K562 (cell line): ENCODE results near the gene CUL3. TPM values are rescaled to one million over a fixed set of nuclear protein-coding genes. Genes with fewer than 3 reads are reported as not detected.
"Not testable (repeated sequence)": the region's sequence is repeated elsewhere in the genome, so short reads cannot be mapped to it uniquely, and the experiment has no call there.

Experiments used
- ATAC-seq: fragments of 200-7000 bp; cut with Tn5 transposase; 3 replicates; pipeline ENCODE4 v1.9.1; 2020; ENCODE audit warnings: moderate library complexity
- BruUV-seq: library from RNA; stranded (reverse); fragments of 400-500 nt; replicated peaks from 2 replicates; lab custom pipeline; 2021; lab: Mats Ljungman, UMichigan
- CTCF ChIA-PET: fragments of 300-600 bp; formaldehyde crosslinking; extraction: SDS; loops from one replicate; lab custom pipeline; 2021; ENCODE audit warnings: low intra/inter-chr PET ratio; lab: Yijun Ruan, JAX
- POLR2A ChIA-PET: fragments of 300-600, 350-650 bp; sonication (Branson Sonifier 250); formaldehyde crosslinking; extraction: SDS; loops from one replicate; lab custom pipeline; 2021; ENCODE audit warnings: antibody characterized with exemption, inconsistent platforms; lab: Yijun Ruan, JAX
- DNase-seq, 4 experiments: peaks; one replicate each; pipeline versions ENCODE4 v3.0.0 to v3.0.0-alpha.2; 2011 to 2018; ENCODE audit warnings: low spot score in 3 of 4, mixed read lengths in 3 of 4; ENCODE audit errors: extremely low read depth in 1 of 4
- FAIRE-seq: peaks from 2 replicates; lab custom pipeline; 2011; peaks lifted over from hg19 to GRCh38; lab: Jason Lieb, UNC
- H2AFZ ChIP-seq: 2 replicates; pipeline ENCODE4 v1.6.0; 2011; ENCODE audit warnings: low read depth, low read length, control low read depth, inconsistent platforms
- H3K27ac ChIP-seq: fragments of 200-600 bp; 3 replicates; pipeline ENCODE4 v1.8.0; 2011; ENCODE audit warnings: low read depth, mild to moderate bottlenecking, control low read depth, inconsistent platforms, low read length, moderate library complexity, mixed read lengths; ENCODE audit errors: extremely low read depth
- H3K27me3 ChIP-seq, 2 experiments: fragments of 300-600 bp in 1 of 2; 2 replicates in 1 of 2; 3 replicates in 1 of 2; pipeline versions ENCODE4 v1.6.0 to v1.8.0; 2011; ENCODE audit warnings: inconsistent platforms in 2 of 2, low read length in 2 of 2, mild to moderate bottlenecking in 1 of 2, mixed read lengths in 1 of 2, moderate library complexity in 1 of 2; ENCODE audit not compliant: control insufficient read depth in 2 of 2, insufficient read depth in 2 of 2
- H3K36me3 ChIP-seq: fragments of 300-600 bp; 3 replicates; pipeline ENCODE4 v1.8.0; 2011; ENCODE audit warnings: mild to moderate bottlenecking, low read length, inconsistent platforms; ENCODE audit not compliant: control insufficient read depth, insufficient read depth
- H3K4me1 ChIP-seq, 2 experiments: fragments of 200-600 bp in 1 of 2; replicated peaks in 1 of 2; 2 replicates in 1 of 2; 3 replicates in 1 of 2; pipeline versions ENCODE4 v1.5.1 to v1.8.0; 2011; ENCODE audit warnings: inconsistent platforms in 2 of 2, low read length in 2 of 2, mild to moderate bottlenecking in 1 of 2, mixed read lengths in 1 of 2, moderate library complexity in 1 of 2; ENCODE audit not compliant: control insufficient read depth in 2 of 2, insufficient read depth in 2 of 2
- H3K4me2 ChIP-seq: 2 replicates; pipeline ENCODE4 v1.6.1; 2011; ENCODE audit warnings: low read length, control low read depth, inconsistent platforms, mixed read lengths; ENCODE audit not compliant: insufficient read depth
- H3K4me3 ChIP-seq: fragments of 200-600 bp; sonication (generic), shearing (Covaris generic); 2 replicates; pipeline ENCODE4 v1.5.1; 2016; ENCODE audit warnings: control low read depth, inconsistent platforms
- H3K79me2 ChIP-seq: fragments of 200-600 bp; 3 replicates; pipeline ENCODE4 v1.8.0; 2011; ENCODE audit warnings: low read length, inconsistent platforms; ENCODE audit not compliant: control insufficient read depth, insufficient read depth
- H3K9ac ChIP-seq, 2 experiments: 2 replicates each; pipeline versions ENCODE4 v1.6.0 to v1.6.1; 2011; ENCODE audit warnings: low read depth in 2 of 2, low read length in 2 of 2, control low read depth in 1 of 2, inconsistent platforms in 1 of 2, mild to moderate bottlenecking in 1 of 2, mixed read lengths in 1 of 2; ENCODE audit not compliant: insufficient read depth in 1 of 2
- H3K9me1 ChIP-seq: one replicate; pipeline ENCODE4 v1.6.0; 2011; ENCODE audit warnings: inconsistent platforms, mild to moderate bottlenecking, low read length, moderate library complexity; ENCODE audit not compliant: control insufficient read depth, insufficient read depth
- H3K9me3 ChIP-seq: replicated peaks from 2 replicates; pipeline ENCODE4 v1.5.1; 2011; ENCODE audit warnings: low read depth, low read length, inconsistent platforms; ENCODE audit not compliant: control insufficient read depth, insufficient read depth
- H4K20me1 ChIP-seq: replicated peaks from 2 replicates; pipeline ENCODE4 v1.6.1; 2011; ENCODE audit warnings: low read length, inconsistent platforms, mixed read lengths; ENCODE audit not compliant: control insufficient read depth, insufficient read depth
- WGBS: fragments of 100-300 bp; shearing (Covaris generic); methylation state at CpG from one replicate; pipeline ENCODE4 v1.1.6; 2016; ENCODE audit warnings: low coverage, mixed read lengths; ENCODE audit not compliant: insufficient coverage; ENCODE audit errors: missing lambda C conversion rate; 5-methylcytosine and 5-hydroxymethylcytosine counted together
- in situ Hi-C: fragments of 300-500 bp; cut with MboI; formaldehyde crosslinking; loops from 4 replicates; pipeline ENCODE4 v1.15.0; 2018; ENCODE audit warnings: inconsistent platforms, mixed read lengths
- intact Hi-C: fragments of 100-400 bp; cut with micrococcal nuclease; formaldehyde crosslinking; loops from 2 replicates; pipeline ENCODE4 v1.14.2; 2022
- polyA plus RNA-seq, 8 experiments: library from polyadenylated mRNA; depleted of rRNA in 4 of 8; stranded (reverse) in 5 of 8; unstranded in 3 of 8; fragments of >200 nt; fragmentation: Nextera tagmentation in 2 of 8; fragmentation: Illumina TruSeq in 1 of 8; extraction: Ambion mirVana in 2 of 8; extraction: Trizol in 1 of 8; gene quantifications; 2 replicates each; pipeline versions ENCODE4 v1.2.1 to v1.2.3, GENCODE V29; 2011 to 2014; ENCODE audit warnings: inconsistent platforms in 1 of 8, missing spikeins in 1 of 8
- total RNA-seq, 7 experiments: library from RNA; depleted of rRNA in 6 of 7; stranded (reverse); fragments of >200 nt in 6 of 7; fragmentation: Illumina TruSeq in 2 of 7; extraction: Trizol in 2 of 7; gene quantifications; 2 replicates each; pipeline versions ENCODE4 v1.2.1 to v1.2.3, GENCODE V29; 2011 to 2021; ENCODE audit warnings: low replicate concordance in 1 of 7
- TF ChIP-seq, protein P1 (sequence below): fragments of 450-650 bp; IDR thresholded peaks from 2 replicates; pipeline ENCODE4 v1.6.1; 2016
- TF ChIP-seq, protein P2 (sequence below): sonication (generic); formaldehyde crosslinking; IDR thresholded peaks from 2 replicates; pipeline ENCODE4 v1.8.1; 2023; ENCODE audit warnings: mild to moderate bottlenecking, missing genetic modification reagents

CUL3 gene
- total and polyA plus RNA-seq, 9 of the 15 experiments (the other 6 are each of a cell fraction or from before 2014, with no cell fraction given): 31.5 to 71.9 (median 56.4) TPM

DNA sequence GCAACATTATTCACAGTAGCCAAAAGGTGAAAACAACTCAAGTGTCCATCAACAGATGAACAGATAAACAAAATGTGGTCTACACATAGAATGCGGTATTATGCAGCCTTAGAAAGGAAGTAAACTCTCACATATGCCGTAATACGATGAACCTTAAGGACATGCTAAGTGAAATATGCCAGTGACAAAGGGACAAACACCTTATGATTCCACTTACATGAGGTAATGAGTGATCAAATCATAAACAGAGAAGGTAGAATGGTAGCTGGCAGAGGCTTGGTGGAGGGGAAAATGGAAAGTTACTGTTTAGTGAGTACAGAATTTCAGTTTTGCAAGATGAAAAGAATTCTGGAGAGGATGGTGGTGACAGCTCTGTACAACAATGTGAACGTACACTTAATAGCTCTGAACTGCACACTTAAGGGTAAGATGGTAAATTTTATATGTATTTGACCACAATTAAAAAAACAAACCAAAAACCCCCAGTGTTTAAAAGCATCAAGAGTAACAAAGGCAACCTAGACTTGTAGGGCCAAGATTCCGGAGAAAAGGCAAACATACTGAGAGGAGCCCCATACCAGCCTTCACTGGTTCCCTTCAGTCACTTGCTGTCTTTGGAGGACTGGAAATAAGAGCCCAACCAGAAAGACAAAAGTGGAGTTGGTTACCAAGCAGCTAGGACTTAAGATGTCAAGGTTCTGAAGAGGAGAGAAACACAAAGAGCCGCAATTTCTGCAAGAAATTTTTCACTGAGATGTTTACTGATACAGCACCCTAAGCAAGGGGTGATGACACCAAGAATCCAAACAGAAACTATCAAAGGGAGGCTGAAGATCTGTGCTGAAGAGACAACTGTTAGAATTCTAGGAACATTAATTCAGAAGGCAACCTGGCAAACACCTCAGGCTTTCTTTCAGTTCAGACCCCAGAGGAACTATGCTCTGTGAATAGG lies 61.3 kb downstream of the CUL3 start:
- ChIA-PET CTCF (no interaction called here), POLR2A (no interaction called here)
- DNase-seq (no peak), FAIRE-seq (no peak), ATAC-seq (peak; percentile 36; the same call in 2 of the 3 replicates)
- BruUV-seq: no TSS peak
- Histone ChIP-seq H3K9ac (no peak overlapping the region), H2AFZ (no peak overlapping the region), H3K9me1 (peaks cover 4% of the 10 kb centered on the region), H3K4me1 (peaks cover 0 to 3% of the 10 kb centered on the region in 2 experiments; a peak in 2 of 5 replicates), H3K36me3 (peaks cover 5% of the 10 kb centered on the region; the same call in 2 of the 3 replicates), H3K27ac (no peak overlapping the region), H3K79me2 (peaks cover 96% of the 10 kb centered on the region), H3K4me3 (no peak overlapping the region), H3K27me3 (no peaks in the 10 kb centered on the region), H4K20me1 (no peaks in the 10 kb centered on the region; the same call in 1 of the 2 replicates), H3K9me3 (no peaks in the 10 kb centered on the region), H3K4me2 (no peak overlapping the region)
- TF ChIP-seq, protein P1, sequence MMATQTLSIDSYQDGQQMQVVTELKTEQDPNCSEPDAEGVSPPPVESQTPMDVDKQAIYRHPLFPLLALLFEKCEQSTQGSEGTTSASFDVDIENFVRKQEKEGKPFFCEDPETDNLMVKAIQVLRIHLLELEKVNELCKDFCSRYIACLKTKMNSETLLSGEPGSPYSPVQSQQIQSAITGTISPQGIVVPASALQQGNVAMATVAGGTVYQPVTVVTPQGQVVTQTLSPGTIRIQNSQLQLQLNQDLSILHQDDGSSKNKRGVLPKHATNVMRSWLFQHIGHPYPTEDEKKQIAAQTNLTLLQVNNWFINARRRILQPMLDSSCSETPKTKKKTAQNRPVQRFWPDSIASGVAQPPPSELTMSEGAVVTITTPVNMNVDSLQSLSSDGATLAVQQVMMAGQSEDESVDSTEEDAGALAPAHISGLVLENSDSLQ: 0 out of 2 replicates have a peak, but pooled peaks have one; percentile 15
- TF ChIP-seq, protein P2, sequence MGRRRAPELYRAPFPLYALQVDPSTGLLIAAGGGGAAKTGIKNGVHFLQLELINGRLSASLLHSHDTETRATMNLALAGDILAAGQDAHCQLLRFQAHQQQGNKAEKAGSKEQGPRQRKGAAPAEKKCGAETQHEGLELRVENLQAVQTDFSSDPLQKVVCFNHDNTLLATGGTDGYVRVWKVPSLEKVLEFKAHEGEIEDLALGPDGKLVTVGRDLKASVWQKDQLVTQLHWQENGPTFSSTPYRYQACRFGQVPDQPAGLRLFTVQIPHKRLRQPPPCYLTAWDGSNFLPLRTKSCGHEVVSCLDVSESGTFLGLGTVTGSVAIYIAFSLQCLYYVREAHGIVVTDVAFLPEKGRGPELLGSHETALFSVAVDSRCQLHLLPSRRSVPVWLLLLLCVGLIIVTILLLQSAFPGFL (CRISPR knock-in tag): no peak
- 89% methylated on average over 5 of the region's 6 CpGs for WGBS
- in situ Hi-C loops: no loop called here
- intact Hi-C loops: no loop called here

DNA sequence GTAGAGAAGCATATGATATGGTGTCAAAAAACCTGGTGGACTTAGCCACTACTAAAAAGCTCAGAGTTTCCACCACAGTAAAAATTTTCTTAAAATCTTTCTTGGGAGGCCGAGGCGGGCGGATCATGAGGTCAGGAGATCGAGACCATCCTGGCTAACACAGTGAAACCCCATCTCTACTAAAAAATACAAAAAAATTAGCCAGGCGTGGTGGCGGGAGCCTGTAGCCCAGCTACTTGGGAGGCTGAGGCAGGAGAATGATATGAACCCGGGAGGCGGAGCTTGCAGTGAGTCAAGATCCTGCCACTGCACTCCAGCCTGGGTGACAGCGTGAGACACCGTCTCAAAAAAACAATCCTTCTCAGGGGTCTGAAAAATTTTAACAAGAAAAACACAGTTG lies 62.7 kb downstream of the CUL3 start:
- H3K9me1 ChIP-seq, ATAC-seq, H3K36me3 ChIP-seq, H3K27me3 ChIP-seq, intact Hi-C loops, H4K20me1 ChIP-seq, H3K4me2 ChIP-seq, DNase-seq, H3K27ac ChIP-seq, in situ Hi-C loops, FAIRE-seq, H3K9me3 ChIP-seq, H3K4me3 ChIP-seq, H3K4me1 ChIP-seq, H2AFZ ChIP-seq, BruUV-seq, H3K9ac ChIP-seq: not testable (repeated sequence)
- ChIA-PET POLR2A (interaction anchor here (0.6 kb wide), 1 partner anchor 981 kb away, joined by 3 read pairs; no protein-coding TSS in a partner anchor), CTCF (interaction anchor here (0.6 kb wide), 1 partner anchor 61 kb away, joined by 3 read pairs; no protein-coding TSS in a partner anchor)
- peaks cover 95% of the 10 kb centered on the region for H3K79me2 ChIP-seq
- 99% methylated on average over 10 of the region's 10 CpGs for WGBS
